Neural progenitor cell (in vitro differentiated cells): ENCODE data around the gene SHISA5. TPM values are rescaled to one million over a fixed set of nuclear protein-coding genes. Genes with fewer than 3 reads are reported as not detected.

ENCODE experiments used
- DNase-seq: peaks from one replicate; pipeline ENCODE4 v3.0.0-alpha.2; 2016; ENCODE audit warnings: low spot score
- H2AFZ ChIP-seq: fragments of 200-600 bp; sonication (generic); replicated peaks from 2 replicates; pipeline ENCODE4 v1.6.1; 2016; ENCODE audit warnings: antibody characterized with exemption
- H3F3A ChIP-seq: fragments of 200-600 bp; sonication (generic); 2 replicates; pipeline ENCODE4 v1.6.1; 2016; ENCODE audit warnings: antibody characterized with exemption, low read depth
- H3K27ac ChIP-seq: fragments of 200-600 bp; sonication (generic); 2 replicates; pipeline ENCODE4 v1.5.1; 2016; ENCODE audit warnings: mild to moderate bottlenecking
- H3K27me3 ChIP-seq: fragments of 200-600 bp; sonication (generic); 2 replicates; pipeline ENCODE4 v1.6.1; 2016; ENCODE audit warnings: mild to moderate bottlenecking, moderate library complexity
- H3K36me3 ChIP-seq: fragments of 200-600 bp; sonication (generic); 2 replicates; pipeline ENCODE4 v1.5.1; 2016
- H3K4me1 ChIP-seq: fragments of 200-600 bp; sonication (generic); 2 replicates; pipeline ENCODE4 v1.6.1; 2016; ENCODE audit warnings: mixed run types
- H3K4me2 ChIP-seq: fragments of 200-600 bp; sonication (generic); 2 replicates; pipeline ENCODE4 v1.6.1; 2016
- H3K4me3 ChIP-seq: fragments of 200-600 bp; sonication (generic); 2 replicates; pipeline ENCODE4 v1.5.1; 2016
- H3K79me2 ChIP-seq: fragments of 200-600 bp; sonication (generic); 2 replicates; pipeline ENCODE4 v1.6.1; 2016; ENCODE audit warnings: low read depth
- H3K9ac ChIP-seq: fragments of 200-600 bp; sonication (generic); 2 replicates; pipeline ENCODE4 v1.6.1; 2016
- H3K9me3 ChIP-seq: fragments of 200-600 bp; sonication (generic); 2 replicates; pipeline ENCODE4 v1.5.1; 2016; ENCODE audit warnings: low read depth
- H4K20me1 ChIP-seq: fragments of 200-600 bp; sonication (generic); 2 replicates; pipeline ENCODE4 v1.6.1; 2016; ENCODE audit warnings: low read depth
- H3K27ac Mint-ChIP-seq: 3 replicates; pipeline ENCODE4 v1.8.0; 2021; ENCODE audit warnings: mixed read lengths
- H3K27me3 Mint-ChIP-seq: 2 replicates; pipeline ENCODE4 v1.8.0; 2022; ENCODE audit warnings: low read depth, mild to moderate bottlenecking, inconsistent platforms, moderate library complexity, mixed read lengths; ENCODE audit not compliant: insufficient read depth
- H3K36me3 Mint-ChIP-seq: 3 replicates; pipeline ENCODE4 v1.8.0; 2021; ENCODE audit warnings: mixed read lengths
- H3K4me1 Mint-ChIP-seq: 3 replicates; pipeline ENCODE4 v1.8.0; 2021; ENCODE audit warnings: mixed read lengths
- H3K4me3 Mint-ChIP-seq: 3 replicates; pipeline ENCODE4 v1.8.0; 2021; ENCODE audit warnings: mild to moderate bottlenecking, moderate library complexity, mixed read lengths
- H3K9me3 Mint-ChIP-seq: 3 replicates; pipeline ENCODE4 v1.8.0; 2020; ENCODE audit warnings: mixed read lengths
- EZH2 ChIP-seq: fragments of 200-600 bp; sonication (generic); IDR thresholded peaks from 2 replicates; pipeline ENCODE4 v1.6.1; 2017; ENCODE audit warnings: antibody characterized with exemption, mild to moderate bottlenecking, moderate library complexity
- EZH2phosphoT487 ChIP-seq: fragments of 200-600 bp; sonication (generic); IDR thresholded peaks from 2 replicates; pipeline ENCODE4 v1.6.1; 2017; ENCODE audit warnings: antibody characterized with exemption
- total RNA-seq: library from RNA; depleted of rRNA; stranded (reverse); fragments of >200 nt; gene quantifications from 2 replicates; pipeline ENCODE4 v1.2.3, GENCODE V29; 2015; ENCODE audit warnings: low replicate concordance
- TF ChIP-seq, protein P1 (sequence below): fragments of 200-600 bp; sonication (generic); IDR thresholded peaks from 2 replicates; pipeline ENCODE4 v1.5.1; 2017; ENCODE audit warnings: antibody characterized with exemption, mild to moderate bottlenecking

Gene SHISA5
- total RNA-seq, 1 donor from 2014 or later: 54.8 TPM

DNA sequence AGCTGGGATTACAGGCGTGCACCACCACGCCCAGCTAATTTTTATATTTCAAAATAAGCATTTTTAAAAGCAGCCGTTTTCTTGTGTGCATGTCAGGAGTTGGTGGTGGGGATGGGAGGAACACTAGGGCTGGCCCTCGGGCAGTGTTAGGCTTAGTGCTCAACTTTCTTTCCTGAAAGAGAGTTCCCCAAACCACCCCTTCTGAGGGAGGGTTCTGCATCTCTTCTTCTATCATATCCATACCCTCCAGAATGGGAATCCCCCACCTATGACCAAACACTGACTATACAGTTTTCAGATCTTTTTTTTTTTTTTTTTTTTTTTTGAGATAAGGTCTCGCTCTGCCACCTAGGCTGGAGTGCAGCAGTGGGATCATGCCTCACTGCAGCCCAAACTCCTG is 40.2 kb upstream of the SHISA5 start:
- no peak overlapping the region for H3K4me3 ChIP-seq
- TF ChIP-seq EZH2: no peak
- no peak for TF ChIP-seq EZH2phosphoT487
- TF ChIP-seq, protein P1, sequence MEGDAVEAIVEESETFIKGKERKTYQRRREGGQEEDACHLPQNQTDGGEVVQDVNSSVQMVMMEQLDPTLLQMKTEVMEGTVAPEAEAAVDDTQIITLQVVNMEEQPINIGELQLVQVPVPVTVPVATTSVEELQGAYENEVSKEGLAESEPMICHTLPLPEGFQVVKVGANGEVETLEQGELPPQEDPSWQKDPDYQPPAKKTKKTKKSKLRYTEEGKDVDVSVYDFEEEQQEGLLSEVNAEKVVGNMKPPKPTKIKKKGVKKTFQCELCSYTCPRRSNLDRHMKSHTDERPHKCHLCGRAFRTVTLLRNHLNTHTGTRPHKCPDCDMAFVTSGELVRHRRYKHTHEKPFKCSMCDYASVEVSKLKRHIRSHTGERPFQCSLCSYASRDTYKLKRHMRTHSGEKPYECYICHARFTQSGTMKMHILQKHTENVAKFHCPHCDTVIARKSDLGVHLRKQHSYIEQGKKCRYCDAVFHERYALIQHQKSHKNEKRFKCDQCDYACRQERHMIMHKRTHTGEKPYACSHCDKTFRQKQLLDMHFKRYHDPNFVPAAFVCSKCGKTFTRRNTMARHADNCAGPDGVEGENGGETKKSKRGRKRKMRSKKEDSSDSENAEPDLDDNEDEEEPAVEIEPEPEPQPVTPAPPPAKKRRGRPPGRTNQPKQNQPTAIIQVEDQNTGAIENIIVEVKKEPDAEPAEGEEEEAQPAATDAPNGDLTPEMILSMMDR: no peak
- H3K36me3 Mint-ChIP-seq: peaks cover 35% of the 10 kb centered on the region
- H3K4me1 Mint-ChIP-seq: no peaks in the 10 kb centered on the region
- H3K4me1 ChIP-seq: no peaks in the 10 kb centered on the region
- no peaks in the 10 kb centered on the region for H3K9me3 ChIP-seq
- no peak overlapping the region for H3K4me3 Mint-ChIP-seq
- H3K4me2 ChIP-seq: no peak overlapping the region
- H3K27ac Mint-ChIP-seq: no peak overlapping the region
- no peak overlapping the region for H2AFZ ChIP-seq
- peaks cover 5% of the 10 kb centered on the region for H3K27me3 Mint-ChIP-seq
- no peak for DNase-seq
- H3K36me3 ChIP-seq: no peaks in the 10 kb centered on the region
- no peak overlapping the region for H3K9ac ChIP-seq
- H3K79me2 ChIP-seq: no peaks in the 10 kb centered on the region
- peaks cover 3% of the 10 kb centered on the region for H4K20me1 ChIP-seq
- no peaks in the 10 kb centered on the region for H3K27me3 ChIP-seq
- H3K27ac ChIP-seq: no peak overlapping the region
- peaks cover 8% of the 10 kb centered on the region for H3F3A ChIP-seq
- no peaks in the 10 kb centered on the region for H3K9me3 Mint-ChIP-seq

DNA sequence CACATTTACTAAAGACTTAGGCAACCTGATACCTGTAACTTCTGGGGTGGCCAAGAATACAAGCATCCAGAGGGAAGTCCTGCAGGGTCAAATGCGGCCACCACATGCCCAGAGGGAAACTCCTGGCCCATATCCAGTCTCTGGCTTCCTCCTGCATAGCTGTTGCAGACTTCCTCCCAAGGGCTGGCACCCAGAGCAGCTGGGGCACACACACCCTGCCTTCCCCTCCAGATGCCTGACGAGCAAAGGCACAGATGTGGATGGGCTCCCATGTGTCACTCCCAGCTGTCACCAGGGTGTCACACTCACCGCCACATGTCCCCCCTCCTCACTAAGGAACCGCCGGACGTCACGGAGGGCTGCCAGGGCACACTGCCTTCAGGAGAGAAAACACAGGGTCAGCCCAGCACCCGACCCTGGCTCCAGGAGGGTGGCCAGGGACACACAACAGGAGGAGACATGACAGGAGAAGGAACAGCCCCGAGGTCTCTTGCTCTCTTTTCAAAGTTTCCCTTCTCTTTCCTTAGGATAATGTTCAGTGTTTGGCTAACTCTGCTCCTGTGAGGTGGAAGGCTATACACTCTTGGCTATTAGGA is 39.4 kb upstream of the SHISA5 start:
- Histone ChIP-seq H3K9me3 (no peaks in the 10 kb centered on the region), H3K4me3 (no peak overlapping the region), H3K27me3 (no peaks in the 10 kb centered on the region), H3K4me1 (no peaks in the 10 kb centered on the region), H3K27ac (no peak overlapping the region), H3F3A (peaks cover 8% of the 10 kb centered on the region), H2AFZ (no peak overlapping the region), H3K36me3 (no peaks in the 10 kb centered on the region), H3K4me2 (no peak overlapping the region), H3K79me2 (no peaks in the 10 kb centered on the region), H4K20me1 (no peaks in the 10 kb centered on the region), H3K9ac (no peak overlapping the region)
- H3K4me1 Mint-ChIP-seq: no peaks in the 10 kb centered on the region
- peaks cover 5% of the 10 kb centered on the region for H3K27me3 Mint-ChIP-seq
- TF ChIP-seq EZH2phosphoT487 (no peak), EZH2 (no peak)
- TF ChIP-seq, protein P1: no peak
- no peaks in the 10 kb centered on the region for H3K9me3 Mint-ChIP-seq
- H3K4me3 Mint-ChIP-seq: no peak overlapping the region
- peaks cover 34% of the 10 kb centered on the region for H3K36me3 Mint-ChIP-seq
- no peak overlapping the region for H3K27ac Mint-ChIP-seq
- DNase-seq: no peak

DNA sequence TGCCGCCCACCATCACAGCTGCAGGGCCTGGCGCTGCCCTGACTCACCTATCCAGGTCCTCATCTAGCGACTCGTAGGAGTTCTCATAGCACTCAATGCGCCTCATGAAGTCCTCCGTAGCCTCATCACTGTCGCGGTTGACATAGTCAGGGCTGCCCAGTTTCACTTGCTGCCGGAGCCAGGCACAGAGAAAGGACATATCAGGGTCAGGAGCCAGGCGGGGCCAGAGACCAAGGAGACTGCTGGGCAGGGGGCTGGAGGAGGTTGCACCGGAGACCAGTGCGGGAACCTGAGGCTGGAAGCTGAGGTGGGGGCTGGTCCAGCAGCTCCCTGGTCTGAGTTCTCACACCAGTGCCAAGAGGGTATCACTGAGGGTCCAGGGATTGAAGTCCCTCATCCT is 34.5 kb upstream of the SHISA5 start:
- no peaks in the 10 kb centered on the region for H4K20me1 ChIP-seq
- H3K27me3 Mint-ChIP-seq: peaks cover 5% of the 10 kb centered on the region
- peaks cover 47% of the 10 kb centered on the region for H3K36me3 Mint-ChIP-seq

More for the DNA sequence above, 34.5 kb upstream of the SHISA5 start:
- Histone ChIP-seq H3K79me2 (no peaks in the 10 kb centered on the region), H3F3A (peaks cover 4% of the 10 kb centered on the region), H2AFZ (no peak overlapping the region), H3K27me3 (no peaks in the 10 kb centered on the region), H3K4me1 (no peaks in the 10 kb centered on the region), H3K9ac (no peak overlapping the region), H3K4me2 (no peak overlapping the region), H3K36me3 (no peaks in the 10 kb centered on the region), H3K27ac (no peak overlapping the region), H3K9me3 (no peaks in the 10 kb centered on the region), H3K4me3 (no peak overlapping the region)
- no peak for DNase-seq
- no peaks in the 10 kb centered on the region for H3K4me1 Mint-ChIP-seq
- no peaks in the 10 kb centered on the region for H3K9me3 Mint-ChIP-seq
- TF ChIP-seq EZH2 (no peak), EZH2phosphoT487 (no peak)
- TF ChIP-seq, protein P1: no peak
- no peak overlapping the region for H3K4me3 Mint-ChIP-seq
- H3K27ac Mint-ChIP-seq: no peak overlapping the region
